Measurements from ENCODE around the gene ARID4B.

ARID4B gene

DNA sequence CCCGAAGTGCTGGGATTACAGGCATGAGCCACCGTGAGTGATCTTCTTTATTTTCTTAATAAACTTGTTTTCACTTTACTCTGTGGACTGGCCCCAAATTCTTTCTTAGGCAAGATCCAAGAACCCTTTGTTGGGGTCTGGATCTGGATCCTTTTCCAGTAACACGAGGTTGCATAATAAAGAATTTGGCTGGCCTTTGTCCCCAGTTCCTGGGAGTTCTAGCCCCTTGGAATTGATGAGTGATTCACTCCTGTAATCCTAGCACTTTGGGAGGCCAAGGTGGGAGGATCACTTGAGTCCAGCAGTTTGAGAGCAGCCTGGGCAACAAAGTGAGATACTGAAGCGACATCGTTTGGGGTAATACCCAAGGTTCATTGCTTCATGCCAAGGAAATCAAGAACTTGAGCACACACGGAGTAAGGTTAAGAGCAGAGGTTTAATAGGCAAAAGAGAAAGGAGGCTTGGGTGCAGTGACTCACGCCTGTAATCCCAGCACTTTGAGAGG, 197.2 kb downstream of the ARID4B start:
- Histone ChIP-seq H3K9me2 (replicated peaks; ENCODE audit: low read depth, low read length) (no peaks in the 10 kb centered on the region), H3K4me1 (ENCODE audit: insufficient read depth, low read length, poor library complexity, severe bottlenecking) (peaks cover 14% of the 10 kb centered on the region), H3K9ac (ENCODE audit: low read depth, low read length, poor library complexity, severe bottlenecking) (no peak overlapping the region), H3K36me3 (ENCODE audit: insufficient read depth, low read length) (peaks cover 40% of the 10 kb centered on the region; the same call in 1 of the 2 replicates), H3K27me3 (ENCODE audit: insufficient read depth, low read length, poor library complexity, severe bottlenecking) (no peaks in the 10 kb centered on the region), H3K79me2 (ENCODE audit: insufficient read depth, low read length) (peaks cover 29% of the 10 kb centered on the region), H3K4me2 (ENCODE audit: low read depth, low read length, poor library complexity, severe bottlenecking) (no peak overlapping the region), H3K4me3 (ENCODE audit: low read length, poor library complexity, severe bottlenecking) (no peak overlapping the region), H4K20me1 (ENCODE audit: insufficient read depth, low read length, poor library complexity, severe bottlenecking) (peaks cover 24% of the 10 kb centered on the region), H2AFZ (ENCODE audit: low read length) (no peak overlapping the region), H3K9me3 (ENCODE audit: insufficient read depth, low read depth, low read length) (no peaks in the 10 kb centered on the region), H3F3A (ENCODE audit: low read depth) (no peaks in the 10 kb centered on the region)
- TF ChIP-seq EZH2phosphoT487 (IDR thresholded peaks at IDR 0.05; ENCODE audit: borderline replicate concordance) (no peak), CTCF (conservative IDR thresholded peaks at IDR 0.05; ENCODE audit: low read length) (no peak)

- no peak overlapping the region for H2AFZ ChIP-seq (ENCODE audit: low read length)
- no peak for TF ChIP-seq CTCF (conservative IDR thresholded peaks at IDR 0.05; ENCODE audit: low read length)
- TF ChIP-seq EZH2phosphoT487 (IDR thresholded peaks at IDR 0.05; ENCODE audit: borderline replicate concordance), result no peak
- no peaks in the 10 kb centered on the region for H3K27me3 ChIP-seq (ENCODE audit: insufficient read depth, low read length, poor library complexity, severe bottlenecking)
- H3K4me1 ChIP-seq (ENCODE audit: insufficient read depth, low read length, poor library complexity, severe bottlenecking), result peaks cover 15% of the 10 kb centered on the region
- H4K20me1 ChIP-seq (ENCODE audit: insufficient read depth, low read length, poor library complexity, severe bottlenecking), result peaks cover 33% of the 10 kb centered on the region
- H3K79me2 ChIP-seq (ENCODE audit: insufficient read depth, low read length), result peaks cover 37% of the 10 kb centered on the region
- no peaks in the 10 kb centered on the region for H3K9me2 ChIP-seq (replicated peaks; ENCODE audit: low read depth, low read length)
- H3K9ac ChIP-seq (ENCODE audit: low read depth, low read length, poor library complexity, severe bottlenecking), result no peak overlapping the region
- peaks cover 32% of the 10 kb centered on the region; the same call in 1 of the 2 replicates for H3K36me3 ChIP-seq (ENCODE audit: insufficient read depth, low read length)
- H3F3A ChIP-seq (ENCODE audit: low read depth), result no peaks in the 10 kb centered on the region
- H3K4me3 ChIP-seq (ENCODE audit: low read length, poor library complexity, severe bottlenecking), result no peak overlapping the region
- no peaks in the 10 kb centered on the region for H3K9me3 ChIP-seq (ENCODE audit: insufficient read depth, low read depth, low read length)
- H3K4me2 ChIP-seq (ENCODE audit: low read depth, low read length, poor library complexity, severe bottlenecking), result no peak overlapping the region
Measured at GRCh38 chr1:235129774-235130570, 198.0 kb downstream of the ARID4B start.

DNA sequence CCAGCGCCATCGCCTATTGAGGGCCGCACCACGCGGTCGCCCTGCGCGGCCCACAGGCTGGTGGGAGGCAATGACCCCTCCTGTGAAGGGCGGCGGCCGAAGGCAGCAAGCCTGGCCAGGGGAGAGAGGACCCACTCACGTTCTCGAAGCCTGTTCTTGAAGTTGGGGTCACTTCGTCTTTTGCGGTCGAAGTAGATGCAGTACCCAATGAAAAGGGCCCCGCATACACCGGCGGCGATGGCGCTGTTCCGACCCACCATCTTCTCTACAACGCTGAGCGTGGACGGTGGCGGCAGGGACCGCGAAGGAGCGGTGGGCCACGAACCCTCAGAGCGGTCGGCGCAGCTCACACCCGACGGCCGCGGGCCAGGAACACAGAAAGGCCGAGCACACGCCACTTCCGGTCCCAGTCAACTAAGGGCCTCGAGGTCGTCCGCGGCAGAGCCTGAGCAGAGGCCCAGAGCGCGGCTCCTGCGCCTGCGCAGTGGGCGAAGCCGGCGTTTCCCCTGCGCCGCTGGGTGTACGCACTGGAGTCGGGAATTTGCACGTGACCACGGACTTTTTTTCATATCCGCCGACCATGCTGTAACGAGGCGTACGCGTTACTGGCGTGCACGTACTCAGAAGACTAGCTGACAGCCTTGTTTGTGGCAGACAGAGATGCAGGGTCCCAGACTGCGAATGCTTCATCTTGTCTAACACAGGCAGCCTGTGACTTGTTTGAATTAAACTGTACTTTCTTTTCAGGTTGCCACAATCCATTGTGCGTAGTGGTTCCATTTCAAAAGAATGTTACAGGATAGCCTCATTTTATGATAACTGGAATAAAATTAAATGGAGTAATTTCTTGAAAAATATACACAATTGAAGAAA, 199.3 kb downstream of the ARID4B start, which contains the start of gene TOMM20:
TSS of gene TOMM20 (minus strand) at position 382 of the 873 bp plus-strand sequence. CDS start at position 260, 122 bp downstream.
- TF ChIP-seq CTCF (conservative IDR thresholded peaks at IDR 0.05; ENCODE audit: low read length) (peak; percentile 12; the same call in 1 of the 2 replicates), EZH2phosphoT487 (IDR thresholded peaks at IDR 0.05; ENCODE audit: borderline replicate concordance) (no peak)
- Histone ChIP-seq H4K20me1 (ENCODE audit: insufficient read depth, low read length, poor library complexity, severe bottlenecking) (peaks cover 45% of the 10 kb centered on the region), H3K9me2 (replicated peaks; ENCODE audit: low read depth, low read length) (no peaks in the 10 kb centered on the region), H3K27me3 (ENCODE audit: insufficient read depth, low read length, poor library complexity, severe bottlenecking) (no peaks in the 10 kb centered on the region), H3K9ac (ENCODE audit: low read depth, low read length, poor library complexity, severe bottlenecking) (peak within 1 kb of the TSS; percentile 96), H3K4me3 (ENCODE audit: low read length, poor library complexity, severe bottlenecking) (peak within 1 kb of the TSS; percentile 97), H2AFZ (ENCODE audit: low read length) (peak within 1 kb of the TSS; percentile 89), H3F3A (ENCODE audit: low read depth) (no peaks in the 10 kb centered on the region; the same call in 1 of the 2 replicates), H3K36me3 (ENCODE audit: insufficient read depth, low read length) (peaks cover 27% of the 10 kb centered on the region), H3K79me2 (ENCODE audit: insufficient read depth, low read length) (peaks cover 50% of the 10 kb centered on the region), H3K4me2 (ENCODE audit: low read depth, low read length, poor library complexity, severe bottlenecking) (peak within 1 kb of the TSS; percentile 97), H3K9me3 (ENCODE audit: insufficient read depth, low read depth, low read length) (no peaks in the 10 kb centered on the region), H3K4me1 (ENCODE audit: insufficient read depth, low read length, poor library complexity, severe bottlenecking) (peaks cover 28% of the 10 kb centered on the region)

All from Loucy (cell line).